Gastroesophageal sphincter (tissue), 3 donors: ENCODE data around the gene ZNF491.
"Not testable (repeated sequence)": the region's sequence is repeated elsewhere in the genome, so short reads cannot be mapped to it uniquely, and the experiment has no call there.

Experiments
- EP300 ChIP-seq: sonication (generic); formaldehyde crosslinking; IDR thresholded peaks from one replicate; pipeline ENCODE4 v1.6.1; 2017; ENCODE audit warnings: antibody characterized with exemption, mild to moderate bottlenecking
- POLR2A ChIP-seq, 2 donors: fragments of 450-650 bp; IDR thresholded peaks; one replicate each; pipeline ENCODE4 v1.6.1; 2017; ENCODE audit warnings: antibody characterized with exemption in 2 of 2, mild to moderate bottlenecking in 2 of 2, moderate library complexity in 1 of 2
- TF ChIP-seq, protein P1 (sequence below), 4 experiments: fragments of 200-600 bp in 2 of 4; fragments of 450-650 bp in 2 of 4; sonication (generic) in 1 of 4; IDR thresholded peaks; one replicate each; pipeline ENCODE4 v1.5.1; 2017 to 2019; ENCODE audit warnings: antibody characterized with exemption in 4 of 4, mild to moderate bottlenecking in 2 of 4, moderate library complexity in 2 of 4

DNA sequence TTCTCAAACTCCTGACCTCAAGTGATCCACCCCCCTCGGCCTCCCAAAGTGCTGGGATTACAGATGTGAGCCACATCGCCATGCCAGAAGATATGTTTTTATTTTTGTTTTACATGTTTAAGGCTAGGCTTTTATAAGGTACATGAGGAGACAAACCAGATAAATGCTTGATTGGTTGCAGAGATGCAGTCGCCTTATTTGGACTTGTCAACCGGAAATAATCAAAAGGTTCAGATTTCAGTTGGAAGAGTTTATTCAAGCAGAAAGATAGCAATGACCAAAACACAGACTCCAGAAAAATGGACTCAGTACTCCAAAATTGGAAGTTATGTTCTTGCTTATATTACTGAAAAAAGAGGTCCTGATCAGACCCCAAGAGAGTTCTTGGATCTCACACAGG, 52.0 kb downstream of the ZNF491 start:
- TF ChIP-seq, protein P1, sequence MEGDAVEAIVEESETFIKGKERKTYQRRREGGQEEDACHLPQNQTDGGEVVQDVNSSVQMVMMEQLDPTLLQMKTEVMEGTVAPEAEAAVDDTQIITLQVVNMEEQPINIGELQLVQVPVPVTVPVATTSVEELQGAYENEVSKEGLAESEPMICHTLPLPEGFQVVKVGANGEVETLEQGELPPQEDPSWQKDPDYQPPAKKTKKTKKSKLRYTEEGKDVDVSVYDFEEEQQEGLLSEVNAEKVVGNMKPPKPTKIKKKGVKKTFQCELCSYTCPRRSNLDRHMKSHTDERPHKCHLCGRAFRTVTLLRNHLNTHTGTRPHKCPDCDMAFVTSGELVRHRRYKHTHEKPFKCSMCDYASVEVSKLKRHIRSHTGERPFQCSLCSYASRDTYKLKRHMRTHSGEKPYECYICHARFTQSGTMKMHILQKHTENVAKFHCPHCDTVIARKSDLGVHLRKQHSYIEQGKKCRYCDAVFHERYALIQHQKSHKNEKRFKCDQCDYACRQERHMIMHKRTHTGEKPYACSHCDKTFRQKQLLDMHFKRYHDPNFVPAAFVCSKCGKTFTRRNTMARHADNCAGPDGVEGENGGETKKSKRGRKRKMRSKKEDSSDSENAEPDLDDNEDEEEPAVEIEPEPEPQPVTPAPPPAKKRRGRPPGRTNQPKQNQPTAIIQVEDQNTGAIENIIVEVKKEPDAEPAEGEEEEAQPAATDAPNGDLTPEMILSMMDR (IDR thresholded peaks at IDR 0.05) = not testable (repeated sequence)
- TF ChIP-seq POLR2A (IDR thresholded peaks at IDR 0.05); EP300: not testable (repeated sequence)
